Peyer's patch (tissue), 4 donors: ENCODE data around the gene SP9.

Experiments used
- CTCF ChIP-seq, 6 experiments: fragments of 450-650 bp in 4 of 6; fragments of 200-600 bp in 2 of 6; sonication (generic) in 1 of 6; IDR thresholded peaks; one replicate each; pipeline ENCODE4 v1.5.1; 2017 to 2019; ENCODE audit warnings: antibody characterized with exemption in 6 of 6, mild to moderate bottlenecking in 3 of 6, moderate library complexity in 1 of 6
- POLR2A ChIP-seq, 2 donors: fragments of 450-650 bp; IDR thresholded peaks; one replicate each; pipeline ENCODE4 v1.5.1; 2017; ENCODE audit warnings: antibody characterized with exemption in 2 of 2, mild to moderate bottlenecking in 2 of 2, moderate library complexity in 2 of 2

GRCh38 chr2:174356347-174356746, 21.6 kb downstream of the SP9 start:
- TF ChIP-seq CTCF (IDR thresholded peaks at IDR 0.05) (no peak), POLR2A (IDR thresholded peaks at IDR 0.05) (no peak)
